Right atrium auricular region (tissue), 2 donors: ENCODE measurements around the gene ATG7. TPM values are rescaled to one million over a fixed set of nuclear protein-coding genes. Genes with fewer than 3 reads are reported as not detected.
A peak's percentile ranks its signal among the peaks of the same experiment; 100 is the strongest.

Experiments
- DNase-seq: peaks from one replicate; pipeline ENCODE4 v3.0.0-alpha.2; 2019; ENCODE audit warnings: low spot score
- H3K27ac ChIP-seq, 2 donors: fragments of 200-600 bp; sonication (generic); 1 replicate in 1 of 2; 2 replicates in 1 of 2; pipeline ENCODE4 v1.5.1; 2016 to 2019
- H3K27me3 ChIP-seq, 2 donors: fragments of 200-600 bp; sonication (generic); one replicate each; pipeline versions ENCODE4 v1.5.1 to v1.6.0; 2017 to 2019
- H3K36me3 ChIP-seq: fragments of 200-600 bp; sonication (generic); one replicate; pipeline ENCODE4 v1.5.1; 2016
- H3K4me1 ChIP-seq, 2 donors: fragments of 200-600 bp; sonication (generic); one replicate each; pipeline versions ENCODE4 v1.5.1 to v1.6.0; 2017 to 2019
- H3K4me3 ChIP-seq, 2 donors: fragments of 200-600 bp; sonication (generic); 1 replicate in 1 of 2; 2 replicates in 1 of 2; pipeline ENCODE4 v1.5.1; 2017 to 2019; ENCODE audit warnings: mild to moderate bottlenecking in 1 of 2, moderate library complexity in 1 of 2
- H3K9me3 ChIP-seq, 2 donors: fragments of 200-600 bp; sonication (generic); one replicate each; pipeline ENCODE4 v1.5.1; 2019
- CTCF ChIP-seq, 2 donors: fragments of 200-600 bp; sonication (generic); IDR thresholded peaks; one replicate each; pipeline ENCODE4 v1.5.1; 2019; ENCODE audit warnings: antibody characterized with exemption in 2 of 2
- total RNA-seq, 2 donors: library from RNA; depleted of rRNA; stranded (reverse); fragments of >200 nt; gene quantifications; one replicate each; pipeline ENCODE4 v1.1.0, GENCODE V29; 2016

Gene ATG7
- total RNA-seq, 2 donors from 2014 or later = 15.2 to 23.8 TPM

- Histone ChIP-seq H3K36me3 (no peaks in the 10 kb centered on the region), H3K9me3 (no peaks in the 10 kb centered on the region), H3K4me1 (peaks cover 0 to 69% of the 10 kb centered on the region in 2 donors), H3K27me3 (no peaks in the 10 kb centered on the region), H3K27ac (no peak overlapping the region), H3K4me3 (no peak overlapping the region)
- DNase-seq = no peak
- TF ChIP-seq CTCF (IDR thresholded peaks at IDR 0.05) = no peak
Observed at GRCh38 chr3:11580645-11581044, 308.4 kb downstream of the ATG7 start.

DNA sequence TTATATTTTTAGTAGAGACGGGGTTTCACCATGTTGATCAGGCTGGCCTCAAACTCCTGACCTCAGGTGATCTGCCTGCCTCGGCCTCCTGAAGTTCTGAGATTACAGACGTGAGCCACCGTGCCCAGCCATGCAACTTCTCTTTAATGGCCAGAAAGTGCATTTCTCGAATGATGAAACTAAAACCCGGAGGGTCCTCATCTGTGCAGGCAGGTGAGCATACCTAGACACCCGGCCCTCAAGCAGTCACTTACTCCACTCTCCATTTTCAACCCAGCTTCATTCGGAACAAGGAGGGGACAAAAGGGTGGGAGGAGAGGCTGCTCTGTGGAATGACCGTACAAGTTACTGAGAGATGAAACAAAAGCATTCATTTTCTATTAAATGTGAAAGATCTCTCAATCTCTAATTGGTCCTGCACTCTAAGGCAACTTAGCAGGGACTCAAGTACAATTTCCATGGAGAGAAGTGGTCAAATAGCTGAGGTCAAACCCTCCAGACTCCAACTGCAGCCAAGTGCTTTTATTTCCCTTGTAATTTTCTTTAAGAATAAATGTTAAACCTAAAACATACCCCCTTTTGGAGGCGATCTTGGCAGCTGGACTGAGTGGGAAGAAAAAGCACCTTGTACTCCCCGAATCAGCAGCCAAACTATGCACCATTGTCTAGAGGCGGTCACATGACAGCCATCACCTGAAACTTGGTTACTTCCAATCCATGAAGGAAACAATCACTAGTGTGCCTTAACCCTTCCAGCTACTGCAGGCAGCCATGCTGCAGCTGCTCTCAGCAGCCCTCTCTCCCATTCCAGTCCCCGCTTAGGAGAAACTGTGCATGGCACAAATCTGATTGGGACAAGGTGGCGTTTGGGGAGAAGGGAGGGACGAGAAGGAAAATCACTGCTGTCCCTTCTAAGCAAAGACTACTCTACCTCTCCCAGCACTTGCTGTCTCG, 309.3 kb downstream of the ATG7 start:
- Histone ChIP-seq H3K9me3 (no peaks in the 10 kb centered on the region), H3K4me3 (peak overlapping the region; percentile 6 to 38), H3K4me1 (peaks cover 0 to 70% of the 10 kb centered on the region in 2 donors), H3K27ac (peak overlapping the region; percentile 59 to 72), H3K27me3 (no peaks in the 10 kb centered on the region), H3K36me3 (no peaks in the 10 kb centered on the region)
- DNase-seq = no peak
- no peak for TF ChIP-seq CTCF (IDR thresholded peaks at IDR 0.05)

DNA sequence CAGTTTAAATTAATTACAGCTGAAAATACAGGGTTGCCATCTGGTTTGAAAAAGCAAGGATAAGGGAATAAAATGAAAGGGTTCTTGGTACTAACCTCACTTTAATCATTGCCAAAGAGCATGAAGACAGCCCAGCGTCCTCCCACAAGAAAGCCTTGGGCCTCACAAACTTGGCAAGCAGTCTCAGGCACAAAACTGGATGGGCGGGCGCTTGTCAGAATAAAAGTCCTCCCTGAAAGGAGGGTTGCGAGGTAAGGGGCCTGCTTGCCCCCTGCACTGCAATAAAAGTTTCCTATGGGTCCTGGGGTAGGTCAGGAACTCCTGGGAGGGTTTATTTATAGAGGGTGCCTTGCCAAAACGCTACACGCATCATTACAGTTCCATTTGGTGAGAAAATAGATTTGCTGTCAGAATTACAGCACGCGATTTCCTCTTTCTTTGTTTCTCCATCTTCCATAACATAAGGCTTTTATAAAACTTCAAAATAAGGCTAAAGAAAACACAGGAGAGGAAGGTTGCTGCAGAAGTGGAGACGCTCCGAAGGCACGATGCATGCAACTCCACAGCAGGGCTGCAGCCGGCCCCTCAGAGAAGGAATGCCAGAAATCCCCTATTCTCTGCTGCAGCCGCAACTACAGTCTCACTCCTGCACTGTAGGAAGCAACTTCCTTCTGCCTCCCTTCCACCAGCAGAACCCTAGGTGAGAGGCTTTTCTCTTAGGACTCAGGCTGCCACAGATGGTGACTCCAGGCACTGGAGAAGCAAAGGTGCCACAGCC, 310.2 kb downstream of the ATG7 start:
- H3K4me1 ChIP-seq = peaks cover 0 to 74% of the 10 kb centered on the region in 2 donors
- H3K27me3 ChIP-seq = no peaks in the 10 kb centered on the region
- H3K36me3 ChIP-seq = no peaks in the 10 kb centered on the region
- no peak for TF ChIP-seq CTCF (IDR thresholded peaks at IDR 0.05)
- peak; percentile 85 for DNase-seq
- no peaks in the 10 kb centered on the region for H3K9me3 ChIP-seq
- H3K27ac ChIP-seq = peak overlapping the region; percentile 59 to 72
- H3K4me3 ChIP-seq = peak overlapping the region; percentile 6 to 38

GRCh38 chr3:11583235-11583634, 311.0 kb downstream of the ATG7 start:
- no peaks in the 10 kb centered on the region for H3K9me3 ChIP-seq
- H3K36me3 ChIP-seq = no peaks in the 10 kb centered on the region
- H3K4me1 ChIP-seq = peaks cover 0 to 74% of the 10 kb centered on the region in 2 donors
- no peaks in the 10 kb centered on the region for H3K27me3 ChIP-seq
- H3K4me3 ChIP-seq = no peak overlapping the region
- H3K27ac ChIP-seq = peak overlapping the region; percentile 59 to 72
- no peak for DNase-seq
- TF ChIP-seq CTCF (IDR thresholded peaks at IDR 0.05) = no peak

- no peak for TF ChIP-seq CTCF (IDR thresholded peaks at IDR 0.05)
Observed at GRCh38 chr3:11583638-11584046, 311.4 kb downstream of the ATG7 start.

More at GRCh38 chr3:11583638-11584046, 311.4 kb downstream of the ATG7 start:
- Histone ChIP-seq H3K9me3 (no peaks in the 10 kb centered on the region), H3K27me3 (no peaks in the 10 kb centered on the region), H3K4me3 (no peak overlapping the region), H3K27ac (peak overlapping the region; percentile 59 to 72), H3K4me1 (peaks cover 0 to 77% of the 10 kb centered on the region in 2 donors), H3K36me3 (no peaks in the 10 kb centered on the region)
- no peak for DNase-seq
